IMR-90 (cell line): ENCODE results near the gene NPIPA5. TPM values are rescaled to one million over a fixed set of nuclear protein-coding genes. Genes with fewer than 3 reads are reported as not detected.
A peak's percentile ranks its signal among the peaks of the same experiment; 100 is the strongest.

Experiments used
- ATAC-seq: fragments of 200-7000 bp; cut with Tn5 transposase; 2 replicates; pipeline ENCODE4 v1.9.1; 2020; ENCODE audit warnings: low read depth, mild to moderate bottlenecking, moderate library complexity
- BruUV-seq: library from RNA; stranded (reverse); fragments of 400-500 nt; replicated peaks from 2 replicates; lab custom pipeline; 2021; lab: Mats Ljungman, UMichigan
- CTCF ChIA-PET: fragments of 300-600 bp; formaldehyde crosslinking; extraction: SDS; loops from one replicate; lab custom pipeline; 2021; ENCODE audit warnings: antibody characterized with exemption; lab: Yijun Ruan, JAX
- POLR2A ChIA-PET: fragments of 300-600 bp; sonication (Branson Sonifier 250); formaldehyde crosslinking; loops from one replicate; lab custom pipeline; 2022; ENCODE audit warnings: antibody characterized with exemption; ENCODE audit not compliant: unreplicated experiment; lab: Charles Lee
- DNase-seq: peaks from one replicate; pipeline ENCODE4 v3.0.0; 2013
- H2AFZ ChIP-seq: replicated peaks from 2 replicates; pipeline ENCODE3; 2013; ENCODE audit warnings: low read length, mild to moderate bottlenecking; ENCODE audit not compliant: poor library complexity
- H2AK5ac ChIP-seq: 2 replicates; pipeline ENCODE4 v1.6.1; 2013; ENCODE audit warnings: low read depth, low read length, inconsistent platforms
- H2AK9ac ChIP-seq: replicated peaks from 2 replicates; pipeline ENCODE3; 2013; ENCODE audit warnings: mild to moderate bottlenecking, low read depth, low read length, moderate library complexity; ENCODE audit not compliant: poor library complexity
- H2BK120ac ChIP-seq: 2 replicates; pipeline ENCODE4 v1.6.1; 2013; ENCODE audit warnings: low read depth, low read length, inconsistent platforms
- H2BK15ac ChIP-seq: 3 replicates; pipeline ENCODE4 v1.6.1; 2013; ENCODE audit warnings: low read depth, low read length, inconsistent platforms
- H2BK20ac ChIP-seq: 2 replicates; pipeline ENCODE4 v1.6.1; 2013; ENCODE audit warnings: low read depth, mild to moderate bottlenecking, inconsistent platforms, low read length, moderate library complexity
- H2BK5ac ChIP-seq: 2 replicates; pipeline ENCODE4 v1.6.1; 2013; ENCODE audit warnings: mild to moderate bottlenecking, low read depth, low read length, inconsistent platforms; ENCODE audit not compliant: poor library complexity, severe bottlenecking
- H3K14ac ChIP-seq: replicated peaks from 2 replicates; pipeline ENCODE4 v1.6.1; 2013; ENCODE audit warnings: low read depth, low read length, inconsistent platforms
- H3K18ac ChIP-seq: 2 replicates; pipeline ENCODE4 v1.6.1; 2013; ENCODE audit warnings: low read depth, low read length, control low read depth
- H3K23ac ChIP-seq: 2 replicates; pipeline ENCODE4 v1.6.1; 2013; ENCODE audit warnings: low read depth, low read length, inconsistent platforms
- H3K27ac ChIP-seq: 2 replicates; pipeline ENCODE4 v1.5.1; 2013; ENCODE audit warnings: mild to moderate bottlenecking, control low read depth, low read length; ENCODE audit not compliant: insufficient read depth
- H3K27me3 ChIP-seq: 2 replicates; pipeline ENCODE4 v1.6.1; 2013; ENCODE audit warnings: low read length; ENCODE audit not compliant: control insufficient read depth, insufficient read depth
- H3K36me3 ChIP-seq: 2 replicates; pipeline ENCODE4 v1.6.1; 2013; ENCODE audit warnings: low read length, mixed read lengths; ENCODE audit not compliant: control insufficient read depth, insufficient read depth
- H3K4ac ChIP-seq: 2 replicates; pipeline ENCODE4 v1.6.1; 2013; ENCODE audit warnings: low read depth, low read length, inconsistent platforms
- H3K4me1 ChIP-seq: 2 replicates; pipeline ENCODE4 v1.6.1; 2013; ENCODE audit warnings: low read length, mixed read lengths; ENCODE audit not compliant: control insufficient read depth, insufficient read depth
- H3K4me2 ChIP-seq: 2 replicates; pipeline ENCODE4 v1.6.1; 2013; ENCODE audit warnings: low read depth, mild to moderate bottlenecking, control low read depth, low read length, moderate library complexity
- H3K4me3 ChIP-seq: 2 replicates; pipeline ENCODE4 v1.5.1; 2013; ENCODE audit warnings: low read depth, mild to moderate bottlenecking, control low read depth, low read length, moderate library complexity; ENCODE audit not compliant: insufficient read depth
- H3K56ac ChIP-seq: 2 replicates; pipeline ENCODE4 v1.6.1; 2013; ENCODE audit warnings: low read length, inconsistent platforms; ENCODE audit not compliant: insufficient read depth; ENCODE audit errors: extremely low read depth
- H3K79me1 ChIP-seq, 2 experiments: 2 replicates each; pipeline ENCODE4 v1.6.1; 2013; ENCODE audit warnings: low read length in 2 of 2, inconsistent platforms in 1 of 2, low read depth in 1 of 2
- H3K9ac ChIP-seq: 2 replicates; pipeline ENCODE4 v1.6.1; 2013; ENCODE audit warnings: low read depth, low read length, control low read depth
- H3K9me1 ChIP-seq: 2 replicates; pipeline ENCODE4 v1.6.1; 2013; ENCODE audit warnings: low read length, inconsistent platforms; ENCODE audit not compliant: insufficient read depth
- H3K9me3 ChIP-seq: 2 replicates; pipeline ENCODE4 v1.6.1; 2013; ENCODE audit warnings: low read length; ENCODE audit not compliant: control insufficient read depth, insufficient read depth
- H4K20me1 ChIP-seq: 2 replicates; pipeline ENCODE4 v1.6.1; 2013; ENCODE audit warnings: low read length, inconsistent platforms; ENCODE audit not compliant: insufficient read depth
- H4K5ac ChIP-seq: 2 replicates; pipeline ENCODE4 v1.6.1; 2013; ENCODE audit warnings: mild to moderate bottlenecking, low read depth, low read length, control low read depth
- H4K8ac ChIP-seq, 2 experiments: 2 replicates each; pipeline ENCODE4 v1.6.1; 2013; ENCODE audit warnings: low read depth in 2 of 2, low read length in 2 of 2, control low read depth in 1 of 2, inconsistent platforms in 1 of 2
- H4K91ac ChIP-seq: 2 replicates; pipeline ENCODE4 v1.6.1; 2013; ENCODE audit warnings: low read depth, low read length, inconsistent platforms; ENCODE audit not compliant: insufficient read depth
- BHLHE40 ChIP-seq: fragments of 150-350 bp; IDR thresholded peaks from 2 replicates; pipeline ENCODE4 v1.6.1; 2016; ENCODE audit warnings: mild to moderate bottlenecking, low read depth, low read length
- CEBPB ChIP-seq: IDR thresholded peaks from 2 replicates; pipeline ENCODE4 v1.6.1; 2012; ENCODE audit warnings: low read depth, low read length, improper control_type of control experiment
- CTCF ChIP-seq: conservative IDR thresholded peaks from 2 replicates; pipeline ENCODE4 v1.5.1; 2012; ENCODE audit warnings: mild to moderate bottlenecking, low read depth, low read length, improper control_type of control experiment
- MAZ ChIP-seq: IDR thresholded peaks from 2 replicates; pipeline ENCODE4 v1.6.1; 2012; ENCODE audit warnings: low read depth, mild to moderate bottlenecking, low read length, improper control_type of control experiment, moderate library complexity, borderline replicate concordance
- MXI1 ChIP-seq: IDR thresholded peaks from 2 replicates; pipeline ENCODE4 v1.6.1; 2012; ENCODE audit warnings: low read depth, mild to moderate bottlenecking, low read length, moderate library complexity, borderline replicate concordance
- RAD21 ChIP-seq: IDR thresholded peaks from 2 replicates; pipeline ENCODE4 v1.6.1; 2012; ENCODE audit warnings: low read length, improper control_type of control experiment
- RCOR1 ChIP-seq: IDR thresholded peaks from 2 replicates; pipeline ENCODE4 v1.6.1; 2012; ENCODE audit warnings: mild to moderate bottlenecking, low read length, improper control_type of control experiment; ENCODE audit not compliant: insufficient replicate concordance
- USF2 ChIP-seq: fragments of 150-350 bp; IDR thresholded peaks from 2 replicates; pipeline ENCODE4 v1.6.1; 2017; ENCODE audit warnings: mild to moderate bottlenecking, antibody characterized with exemption, low read length, low read depth
- WGBS, 2 experiments: methylation state at CpG; one replicate each; pipeline versions ENCODE4 v1.1.5 to v1.1.7; 2013; ENCODE audit warnings: missing lambda C conversion rate in 2 of 2; ENCODE audit not compliant: insufficient read length in 1 of 2; ENCODE audit errors: extremely low coverage in 2 of 2; 5-methylcytosine and 5-hydroxymethylcytosine counted together
- dilution Hi-C: fragments of 300-500 bp; cut with HindIII; formaldehyde crosslinking; loops from one replicate; pipeline ENCODE4 v1.14.3; 2018; ENCODE audit warnings: low sequenced_read_pairs; ENCODE audit not compliant: unreplicated experiment
- in situ Hi-C: fragments of 300-500 bp; cut with MboI; formaldehyde crosslinking; loops from 3 replicates; pipeline ENCODE4 v1.14.3; 2019; ENCODE audit warnings: low sequenced_read_pairs, inconsistent platforms, mixed read lengths
- intact Hi-C: fragments of 100-400 bp; cut with micrococcal nuclease; formaldehyde crosslinking; loops from 2 replicates; pipeline ENCODE4 v1.10.0; 2022
- polyA plus RNA-seq, 3 experiments: library from polyadenylated mRNA; depleted of rRNA; stranded (reverse); fragments of >200 nt; gene quantifications; 2 replicates each; pipeline ENCODE4 v1.2.3, GENCODE V29; 2012; ENCODE audit warnings: low replicate concordance in 1 of 3
- total RNA-seq: library from RNA; depleted of rRNA; stranded (reverse); fragments of >200 nt; gene quantifications from 2 replicates; pipeline ENCODE4 v1.2.3, GENCODE V29; 2012

NPIPA5 gene
- total and polyA plus RNA-seq, 2 of the 4 experiments (the other 2 are of a cell fraction): 1.3 TPM; not detected in 1

- TF ChIP-seq MXI1: peak; percentile 96
Observed at GRCh38 chr16:15427648-15428239, 49.6 kb upstream of the NPIPA5 start (continued).

- Histone ChIP-seq H3K4me3 (no peak overlapping the region), H3K4ac (no peak overlapping the region), H2AK9ac (no peak overlapping the region), H3K36me3 (no peaks in the 10 kb centered on the region), H3K18ac (no peak overlapping the region), H4K5ac (no peak overlapping the region), H4K8ac (no peak overlapping the region), H3K9me3 (no peaks in the 10 kb centered on the region), H2AFZ (no peak overlapping the region), H2BK20ac (no peak overlapping the region), H3K4me2 (no peak overlapping the region), H3K79me1 (no peaks in the 10 kb centered on the region), H3K23ac (no peak overlapping the region), H2BK15ac (no peak overlapping the region), H3K27ac (no peak overlapping the region), H3K14ac (no peak overlapping the region), H3K9ac (no peak overlapping the region), H4K91ac (no peak overlapping the region), H4K20me1 (no peaks in the 10 kb centered on the region), H3K56ac (no peak overlapping the region), H3K9me1 (no peaks in the 10 kb centered on the region), H2BK5ac (no peak overlapping the region), H3K4me1 (no peaks in the 10 kb centered on the region), H2BK120ac (no peak overlapping the region), H2AK5ac (no peak overlapping the region), H3K27me3 (no peaks in the 10 kb centered on the region; the same call in 1 of the 2 replicates)
- ATAC-seq (no peak), DNase-seq (no peak)
- dilution Hi-C loops: no loop called here
- ChIA-PET CTCF (interaction anchor here (2.1 kb wide), 1 partner anchor 120 kb away, joined by 7 read pairs; no protein-coding TSS in a partner anchor), POLR2A (no interaction called here)
- TF ChIP-seq CTCF (no peak), BHLHE40 (no peak), RCOR1 (no peak), RAD21 (no peak), CEBPB (no peak), MAZ (no peak), USF2 (no peak)
- in situ Hi-C loops: loop anchor here (10.0 kb wide), 1 partner anchor 128 kb away; no protein-coding TSS in a partner anchor
- no CpG with 5 or more reads among the region's 6 CpGs for WGBS, 2 experiments
- no TSS peak for BruUV-seq
- intact Hi-C loops: loop anchor here (2.0 to 10.0 kb wide), 4 partner anchors 81 to 771 kb away; no protein-coding TSS in a partner anchor
Observed at GRCh38 chr16:15426796-15427195, 48.7 kb upstream of the NPIPA5 start.
